ENCODE results near the gene MICALL1. TPM values are rescaled to one million over a fixed set of nuclear protein-coding genes. Genes with fewer than 3 reads are reported as not detected.

Gene MICALL1, protein sequence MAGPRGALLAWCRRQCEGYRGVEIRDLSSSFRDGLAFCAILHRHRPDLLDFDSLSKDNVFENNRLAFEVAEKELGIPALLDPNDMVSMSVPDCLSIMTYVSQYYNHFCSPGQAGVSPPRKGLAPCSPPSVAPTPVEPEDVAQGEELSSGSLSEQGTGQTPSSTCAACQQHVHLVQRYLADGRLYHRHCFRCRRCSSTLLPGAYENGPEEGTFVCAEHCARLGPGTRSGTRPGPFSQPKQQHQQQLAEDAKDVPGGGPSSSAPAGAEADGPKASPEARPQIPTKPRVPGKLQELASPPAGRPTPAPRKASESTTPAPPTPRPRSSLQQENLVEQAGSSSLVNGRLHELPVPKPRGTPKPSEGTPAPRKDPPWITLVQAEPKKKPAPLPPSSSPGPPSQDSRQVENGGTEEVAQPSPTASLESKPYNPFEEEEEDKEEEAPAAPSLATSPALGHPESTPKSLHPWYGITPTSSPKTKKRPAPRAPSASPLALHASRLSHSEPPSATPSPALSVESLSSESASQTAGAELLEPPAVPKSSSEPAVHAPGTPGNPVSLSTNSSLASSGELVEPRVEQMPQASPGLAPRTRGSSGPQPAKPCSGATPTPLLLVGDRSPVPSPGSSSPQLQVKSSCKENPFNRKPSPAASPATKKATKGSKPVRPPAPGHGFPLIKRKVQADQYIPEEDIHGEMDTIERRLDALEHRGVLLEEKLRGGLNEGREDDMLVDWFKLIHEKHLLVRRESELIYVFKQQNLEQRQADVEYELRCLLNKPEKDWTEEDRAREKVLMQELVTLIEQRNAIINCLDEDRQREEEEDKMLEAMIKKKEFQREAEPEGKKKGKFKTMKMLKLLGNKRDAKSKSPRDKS
- total RNA-seq: 100 to 1,000 TPM in 2 of 4 donors, 10 to 100 TPM in 2; 64.7 to 139 (median 88.4) TPM

DNA sequence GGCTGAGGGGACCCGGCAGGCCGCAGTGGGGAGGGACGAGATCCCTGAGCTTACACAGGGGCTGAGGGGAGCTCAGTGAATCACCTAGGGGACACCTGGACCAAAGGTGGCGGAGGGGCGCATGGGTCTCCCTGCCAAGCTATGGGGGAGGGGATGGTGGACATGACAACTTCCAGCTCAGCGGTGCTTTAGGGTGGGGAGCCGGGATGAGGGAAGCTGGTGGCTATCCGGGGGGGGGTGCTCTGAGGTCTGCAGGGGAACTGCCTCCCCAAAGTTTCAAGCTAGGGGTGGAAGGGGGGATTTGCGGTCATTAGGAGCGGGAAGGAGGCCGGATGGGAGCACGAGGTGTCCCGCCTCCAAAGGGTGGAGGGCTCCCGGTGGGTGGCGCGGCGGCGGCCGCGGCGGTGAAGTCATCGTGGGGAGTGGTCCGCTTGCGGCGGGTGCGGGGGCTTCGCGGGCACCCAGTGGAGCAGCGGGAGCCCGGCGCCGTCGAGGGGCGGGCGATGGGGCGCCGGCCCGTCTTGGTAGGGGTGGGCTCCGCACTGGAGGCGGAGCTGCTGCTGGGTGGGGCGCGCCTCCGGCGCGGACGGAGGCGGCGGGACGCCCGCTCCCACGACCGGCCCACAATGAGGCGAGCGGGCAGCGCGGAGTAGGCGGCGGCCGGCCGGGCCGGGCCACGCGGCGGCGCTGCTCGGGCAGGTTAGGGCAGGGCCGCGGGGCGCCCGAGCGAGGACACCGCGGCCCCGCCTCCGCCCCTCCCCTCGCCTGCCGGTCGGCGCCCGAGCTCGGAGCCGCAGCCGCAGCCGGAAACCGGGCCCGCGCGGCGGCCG, at the start of gene MICALL1:
Gene MICALL1, plus strand, starts transcription at position 764 of the 830 bp plus-strand sequence. CDS start 126 bp downstream, outside the sequence.
- Histone ChIP-seq H3K27ac (peak within 1 kb of the TSS; percentile 91 to 99 (median 97)), H3K36me3 (peaks cover 0 to 21% (median 0%) of the 10 kb centered on the region in 3 donors), H3K27me3 (no peaks in the 10 kb centered on the region), H3K4me3 (peak within 1 kb of the TSS; percentile 66 to 97 (median 84)), H3K4me1 (peaks cover 32 to 76% (median 40%) of the 10 kb centered on the region in 3 donors), H3K9me3 (no peaks in the 10 kb centered on the region)
- 18 to 25% methylated on average over 4 to 10 of the region's 90 CpGs for WGBS, 2 donors
- peak in 1 of 4 donors; percentile 51 for TF ChIP-seq POLR2A (IDR thresholded peaks at IDR 0.05)
- TF ChIP-seq, protein P1, sequence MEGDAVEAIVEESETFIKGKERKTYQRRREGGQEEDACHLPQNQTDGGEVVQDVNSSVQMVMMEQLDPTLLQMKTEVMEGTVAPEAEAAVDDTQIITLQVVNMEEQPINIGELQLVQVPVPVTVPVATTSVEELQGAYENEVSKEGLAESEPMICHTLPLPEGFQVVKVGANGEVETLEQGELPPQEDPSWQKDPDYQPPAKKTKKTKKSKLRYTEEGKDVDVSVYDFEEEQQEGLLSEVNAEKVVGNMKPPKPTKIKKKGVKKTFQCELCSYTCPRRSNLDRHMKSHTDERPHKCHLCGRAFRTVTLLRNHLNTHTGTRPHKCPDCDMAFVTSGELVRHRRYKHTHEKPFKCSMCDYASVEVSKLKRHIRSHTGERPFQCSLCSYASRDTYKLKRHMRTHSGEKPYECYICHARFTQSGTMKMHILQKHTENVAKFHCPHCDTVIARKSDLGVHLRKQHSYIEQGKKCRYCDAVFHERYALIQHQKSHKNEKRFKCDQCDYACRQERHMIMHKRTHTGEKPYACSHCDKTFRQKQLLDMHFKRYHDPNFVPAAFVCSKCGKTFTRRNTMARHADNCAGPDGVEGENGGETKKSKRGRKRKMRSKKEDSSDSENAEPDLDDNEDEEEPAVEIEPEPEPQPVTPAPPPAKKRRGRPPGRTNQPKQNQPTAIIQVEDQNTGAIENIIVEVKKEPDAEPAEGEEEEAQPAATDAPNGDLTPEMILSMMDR (IDR thresholded peaks at IDR 0.05): peak in 3 of 6 experiments; percentile 31 to 40 (median 34)
- no peak for DNase-seq
- intact Hi-C loops (cut with DNase I): no loop called here

DNA sequence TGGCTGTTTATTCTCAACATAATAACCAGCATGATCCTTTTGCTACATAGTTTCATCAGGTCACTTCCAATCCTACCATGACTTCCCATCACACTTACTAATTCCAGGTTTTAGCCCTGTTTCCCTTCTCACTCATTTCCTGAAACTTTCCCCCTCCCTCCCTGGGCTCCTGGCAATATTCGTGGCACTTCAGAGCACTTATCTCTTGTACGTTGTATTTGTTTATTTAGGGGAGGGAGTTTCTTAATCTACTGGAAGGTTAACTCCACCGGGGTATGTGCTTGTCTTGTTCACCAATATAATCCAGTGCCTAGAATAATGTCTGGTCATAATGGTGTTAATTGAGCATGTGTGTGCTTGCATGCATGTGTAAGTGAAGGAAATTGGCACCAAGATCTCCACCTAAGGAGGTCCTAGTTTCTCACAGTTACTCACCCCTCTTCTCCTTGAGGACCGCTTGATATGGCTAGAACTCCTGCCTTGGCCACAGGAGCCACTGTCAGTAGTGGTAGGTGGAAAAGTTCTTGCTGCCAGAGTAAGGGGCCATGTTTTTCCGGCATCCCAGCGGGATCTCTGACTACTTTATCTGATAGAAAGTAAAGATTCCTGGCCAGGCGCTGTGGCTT, 45.2 kb upstream of the MICALL1 start:
- 48 to 65% methylated on average over 5 to 7 of the region's 7 CpGs for WGBS, 2 donors
- H3K4me3 ChIP-seq: no peak overlapping the region
- peaks cover 0 to 8% (median 2%) of the 10 kb centered on the region in 3 donors for H3K4me1 ChIP-seq
- H3K9me3 ChIP-seq: no peaks in the 10 kb centered on the region
- H3K27me3 ChIP-seq: no peaks in the 10 kb centered on the region
- intact Hi-C loops (cut with DNase I): loop anchor here (5.0 kb wide), 1 partner anchor 44 kb away; no protein-coding TSS in a partner anchor
- no peak for DNase-seq
- TF ChIP-seq, protein P1 (IDR thresholded peaks at IDR 0.05): no peak
- no peak for TF ChIP-seq POLR2A (IDR thresholded peaks at IDR 0.05)
- no peak overlapping the region for H3K27ac ChIP-seq
- peaks cover 38 to 100% (median 65%) of the 10 kb centered on the region in 3 donors for H3K36me3 ChIP-seq

DNA sequence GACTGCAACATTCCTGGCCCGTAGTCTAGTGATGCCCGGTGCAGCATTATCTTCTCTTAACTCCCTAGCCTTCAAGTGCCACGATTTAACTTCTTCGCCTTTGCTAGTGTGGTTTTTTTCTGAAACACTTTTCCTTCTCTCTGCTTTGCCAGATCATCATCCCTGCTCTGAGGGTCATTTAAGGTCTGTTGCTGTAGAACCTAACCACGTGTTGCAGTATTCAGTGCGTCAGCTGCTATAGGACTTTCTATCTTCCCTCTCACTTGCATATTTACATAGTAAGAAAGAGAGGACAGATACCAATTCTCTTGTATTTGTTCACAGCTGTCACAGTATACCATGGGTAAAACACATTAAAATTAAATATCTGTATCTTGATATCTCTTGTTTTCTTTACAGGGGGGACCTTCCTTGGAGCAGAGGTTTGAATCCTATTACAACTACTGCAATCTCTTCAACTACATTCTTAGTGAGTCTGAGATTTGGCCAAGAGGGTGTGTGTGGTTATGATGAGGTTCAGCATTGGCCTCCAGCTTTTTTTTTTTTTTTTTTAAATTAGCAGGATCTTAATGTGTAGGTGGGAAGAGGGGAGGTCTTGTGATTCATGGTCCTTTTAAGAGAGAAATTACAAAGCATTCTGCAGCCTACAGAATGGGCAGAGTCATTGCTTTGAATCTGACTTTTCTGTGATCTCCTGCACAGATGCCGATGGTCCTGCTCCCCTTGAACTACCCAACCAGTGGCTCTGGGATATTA, 43.3 kb upstream of the MICALL1 start:
- intact Hi-C loops (cut with DNase I): loop anchor here (5.0 kb wide), 1 partner anchor 45 kb away; no protein-coding TSS in a partner anchor
- DNase-seq: no peak
- no peaks in the 10 kb centered on the region for H3K9me3 ChIP-seq
- no peak for TF ChIP-seq POLR2A (IDR thresholded peaks at IDR 0.05)
- TF ChIP-seq, protein P1 (IDR thresholded peaks at IDR 0.05): no peak
- H3K4me3 ChIP-seq: no peak overlapping the region
- peaks cover 0 to 8% (median 2%) of the 10 kb centered on the region in 3 donors for H3K4me1 ChIP-seq
- no peaks in the 10 kb centered on the region for H3K27me3 ChIP-seq
- H3K36me3 ChIP-seq: peaks cover 34 to 100% (median 59%) of the 10 kb centered on the region in 3 donors
- no peak overlapping the region for H3K27ac ChIP-seq
- 88 to 89% methylated on average over 7 of the region's 7 CpGs for WGBS, 2 donors

DNA sequence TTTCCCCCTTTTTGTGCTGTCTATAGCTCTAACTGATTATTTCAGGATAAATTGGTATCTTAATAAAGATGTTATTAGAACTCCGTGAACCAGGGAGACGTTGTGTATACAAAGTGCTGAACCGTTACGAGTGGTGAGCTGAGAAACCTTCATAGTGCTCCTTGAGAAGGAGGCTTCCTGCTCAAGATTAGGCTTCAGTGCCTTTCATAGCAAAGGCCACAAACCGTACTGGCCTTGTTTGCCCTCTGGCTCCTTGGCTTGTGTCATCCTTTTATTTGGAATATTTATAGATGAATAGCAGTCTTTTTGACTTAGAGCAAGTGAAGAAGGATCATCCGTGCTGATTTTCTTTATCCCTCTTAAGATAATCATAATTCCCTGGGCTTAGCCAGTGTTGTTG, 40.6 kb upstream of the MICALL1 start:
- no peak for DNase-seq
- TF ChIP-seq, protein P1 (IDR thresholded peaks at IDR 0.05): no peak
- TF ChIP-seq POLR2A (IDR thresholded peaks at IDR 0.05): no peak
- H3K27me3 ChIP-seq: no peaks in the 10 kb centered on the region
- no peaks in the 10 kb centered on the region for H3K9me3 ChIP-seq
- WGBS, 2 donors: 67 to 80% methylated on average over 6 of the region's 6 CpGs
- intact Hi-C loops (cut with DNase I): no loop called here
- no peak overlapping the region for H3K4me3 ChIP-seq
- peaks cover 27 to 100% (median 55%) of the 10 kb centered on the region in 3 donors for H3K36me3 ChIP-seq
- no peak overlapping the region for H3K27ac ChIP-seq
- H3K4me1 ChIP-seq: peaks cover 0 to 8% (median 2%) of the 10 kb centered on the region in 3 donors

Measured in esophagus squamous epithelium (tissue), 5 donors.